ENCODE data around the gene BET1L.
"Not testable (repeated sequence)": the region's sequence is repeated elsewhere in the genome, so short reads cannot be mapped to it uniquely, and the experiment has no call there.

The BET1L gene

GRCh38 chr11:225734-226453 lies 18.7 kb upstream of the BET1L start:
- no peak for DNase-seq

- no peak for DNase-seq
Measured at GRCh38 chr11:224424-224823, 17.2 kb upstream of the BET1L start.

GRCh38 chr11:223884-224283 lies 16.7 kb upstream of the BET1L start:
- DNase-seq: no peak

- no peak for DNase-seq
Measured at GRCh38 chr11:223026-223789, 16.0 kb upstream of the BET1L start.

GRCh38 chr11:221998-222789 lies 15.0 kb upstream of the BET1L start:
- no peak for DNase-seq

- no peak for DNase-seq
Measured at GRCh38 chr11:221539-221938, 14.3 kb upstream of the BET1L start.

- DNase-seq: not testable (repeated sequence)
Measured at GRCh38 chr11:220641-221215, 13.5 kb upstream of the BET1L start.

- no peak for DNase-seq
Measured at GRCh38 chr11:218815-219593, 11.8 kb upstream of the BET1L start.

- DNase-seq: no peak
Measured at GRCh38 chr11:217704-218103, 10.5 kb upstream of the BET1L start.

GRCh38 chr11:216081-216974 lies 9.1 kb upstream of the BET1L start:
- DNase-seq: no peak

GRCh38 chr11:215581-216037 lies 8.4 kb upstream of the BET1L start:
- DNase-seq: no peak

GRCh38 chr11:214083-214482 lies 6.9 kb upstream of the BET1L start:
- DNase-seq: no peak

- DNase-seq: no peak
Measured at GRCh38 chr11:213111-213510, 5.9 kb upstream of the BET1L start.

- no peak for DNase-seq
Measured at GRCh38 chr11:212150-213100, 5.2 kb upstream of the BET1L start.

GRCh38 chr11:211741-212140 lies 4.5 kb upstream of the BET1L start:
- DNase-seq: no peak

- DNase-seq: no peak
Measured at GRCh38 chr11:211295-211694, 4.1 kb upstream of the BET1L start.

GRCh38 chr11:210803-211180 lies 3.6 kb upstream of the BET1L start:
- no peak for DNase-seq

GRCh38 chr11:210122-210802 lies 3.1 kb upstream of the BET1L start:
- DNase-seq: peak; percentile 69

All from kidney glomerular epithelial cell (primary cell).